ENCODE measurements around the gene ATXN2L. TPM values are rescaled to one million over a fixed set of nuclear protein-coding genes. Genes with fewer than 3 reads are reported as not detected.
A peak's percentile ranks its signal among the peaks of the same experiment; 100 is the strongest.

The ATXN2L gene
- total RNA-seq, 3 donors from 2014 or later: 43.8 to 62.6 (median 58.1) TPM

- H3K27ac ChIP-seq: peak overlapping the region; percentile 92 to 94
- peaks cover 7% of the 10 kb centered on the region for H3K36me3 ChIP-seq
- intact Hi-C loops (cut with DNase I; ENCODE audit: low total_unique reads): no loop called here
- H3K4me3 ChIP-seq: peak overlapping the region; percentile 89 to 96 (median 94)
- DNase-seq (ENCODE audit: low spot score in 2 of 2): no peak
- TF ChIP-seq POLR2AphosphoS5 (IDR thresholded peaks at IDR 0.05) (no peak), POLR2A (IDR thresholded peaks at IDR 0.05) (no peak), CTCF (IDR thresholded peaks at IDR 0.05) (no peak)
- H3K27me3 ChIP-seq: no peaks in the 10 kb centered on the region
- peaks cover 7 to 9% of the 10 kb centered on the region in 2 donors for H3K4me1 ChIP-seq
- H3K9me3 ChIP-seq: no peaks in the 10 kb centered on the region
Measured at GRCh38 chr16:28845293-28845692, 22.5 kb downstream of the ATXN2L start.

GRCh38 chr16:28845761-28846079 is 22.9 kb downstream of the ATXN2L start:
- Histone ChIP-seq H3K9me3 (no peaks in the 10 kb centered on the region), H3K4me1 (peaks cover 7 to 9% of the 10 kb centered on the region in 2 donors), H3K4me3 (peak overlapping the region; percentile 89 to 96 (median 94)), H3K27me3 (no peaks in the 10 kb centered on the region), H3K27ac (peak overlapping the region; percentile 92 to 94), H3K36me3 (peaks cover 7% of the 10 kb centered on the region)
- no peak for DNase-seq (ENCODE audit: low spot score in 2 of 2)
- TF ChIP-seq POLR2AphosphoS5 (IDR thresholded peaks at IDR 0.05) (no peak), CTCF (IDR thresholded peaks at IDR 0.05) (no peak), POLR2A (IDR thresholded peaks at IDR 0.05) (no peak)
- intact Hi-C loops (cut with DNase I; ENCODE audit: low total_unique reads): loop anchor here (1.0 kb wide), 1 partner anchor 33 kb away; the partner anchor contains the start of gene ATP2A1

- peak; percentile 97 to 98 for DNase-seq (ENCODE audit: low spot score in 2 of 2)
- H3K27ac ChIP-seq: peak within 1 kb of the TSS; percentile 92 to 94
- TF ChIP-seq CTCF (IDR thresholded peaks at IDR 0.05) (peak; percentile 65 to 73 (median 71)), POLR2A (IDR thresholded peaks at IDR 0.05) (no peak), POLR2AphosphoS5 (IDR thresholded peaks at IDR 0.05) (peak; percentile 67 to 88 (median 73))
- intact Hi-C loops (cut with DNase I; ENCODE audit: low total_unique reads): loop anchor here (1.0 kb wide), 1 partner anchor 32 kb away; the partner anchor contains the start of gene ATP2A1
- H3K36me3 ChIP-seq: peaks cover 7% of the 10 kb centered on the region
- H3K27me3 ChIP-seq: no peaks in the 10 kb centered on the region
- peaks cover 7 to 9% of the 10 kb centered on the region in 2 donors for H3K4me1 ChIP-seq
- no peaks in the 10 kb centered on the region for H3K9me3 ChIP-seq
- H3K4me3 ChIP-seq: peak within 1 kb of the TSS; percentile 89 to 96 (median 94)
Measured at GRCh38 chr16:28846080-28846932, 23.5 kb downstream of the ATXN2L start, which contains the start of gene TUFM. TSS of gene TUFM (minus strand) at chr16:28846348. CDS start at chr16:28846269, 79 bp downstream.

GRCh38 chr16:28846933-28847273 is 24.1 kb downstream of the ATXN2L start:
- Histone ChIP-seq H3K27ac (peak overlapping the region; percentile 92 to 94), H3K4me1 (peaks cover 7 to 9% of the 10 kb centered on the region in 2 donors), H3K4me3 (peak overlapping the region; percentile 89 to 96 (median 94)), H3K9me3 (no peaks in the 10 kb centered on the region), H3K27me3 (no peaks in the 10 kb centered on the region), H3K36me3 (peaks cover 7% of the 10 kb centered on the region)
- no peak for DNase-seq (ENCODE audit: low spot score in 2 of 2)
- no peak for TF ChIP-seq POLR2AphosphoS5 (IDR thresholded peaks at IDR 0.05)
- no peak for TF ChIP-seq POLR2A (IDR thresholded peaks at IDR 0.05)
- no peak for TF ChIP-seq CTCF (IDR thresholded peaks at IDR 0.05)
- intact Hi-C loops (cut with DNase I; ENCODE audit: low total_unique reads): loop anchor here (1.0 kb wide), 1 partner anchor 31 kb away; the partner anchor contains the start of gene ATP2A1

- TF ChIP-seq POLR2A (IDR thresholded peaks at IDR 0.05): no peak
- TF ChIP-seq POLR2AphosphoS5 (IDR thresholded peaks at IDR 0.05): no peak
- no peak for TF ChIP-seq CTCF (IDR thresholded peaks at IDR 0.05)
- DNase-seq (ENCODE audit: low spot score in 2 of 2): no peak
- Histone ChIP-seq H3K27me3 (no peaks in the 10 kb centered on the region), H3K9me3 (no peaks in the 10 kb centered on the region), H3K4me1 (no peaks in the 10 kb centered on the region), H3K4me3 (no peak overlapping the region), H3K27ac (peak overlapping the region; percentile 76 to 88), H3K36me3 (no peaks in the 10 kb centered on the region)
- intact Hi-C loops (cut with DNase I; ENCODE audit: low total_unique reads): no loop called here
Measured at GRCh38 chr16:28858421-28858820, 35.6 kb downstream of the ATXN2L start.

Data from breast epithelium (tissue), 4 donors.